Esophagus squamous epithelium (tissue), 5 donors: ENCODE data around the gene TFAP2E. TPM values are rescaled to one million over a fixed set of nuclear protein-coding genes. Genes with fewer than 3 reads are reported as not detected.

Experiments
- DNase-seq: peaks from one replicate; lab custom pipeline; 2025; lab: John Stamatoyannopoulos, UW
- H3K27ac ChIP-seq, 4 donors: fragments of 200-600 bp; sonication (generic); one replicate each; pipeline ENCODE4 v1.5.1; 2016 to 2019; ENCODE audit warnings: mild to moderate bottlenecking in 1 of 4
- H3K27me3 ChIP-seq, 4 donors: fragments of 200-600 bp; sonication (generic); 1 replicate in 3 of 4; 2 replicates in 1 of 4; pipeline versions ENCODE4 v1.5.1 to v1.6.0; 2017 to 2021; ENCODE audit warnings: antibody characterized with exemption in 1 of 4
- H3K36me3 ChIP-seq, 3 donors: fragments of 200-600 bp; sonication (generic); one replicate each; pipeline ENCODE4 v1.5.1; 2016 to 2019
- H3K4me1 ChIP-seq, 3 donors: fragments of 200-600 bp; sonication (generic); one replicate each; pipeline ENCODE4 v1.5.1; 2017 to 2019
- H3K4me3 ChIP-seq, 4 donors: fragments of 200-600 bp; sonication (generic); 1 replicate in 3 of 4; 2 replicates in 1 of 4; pipeline ENCODE4 v1.5.1; 2016 to 2019; ENCODE audit warnings: mild to moderate bottlenecking in 2 of 4, moderate library complexity in 1 of 4
- H3K9me3 ChIP-seq, 3 donors: fragments of 200-600 bp; sonication (generic); one replicate each; pipeline ENCODE4 v1.5.1; 2016 to 2019
- POLR2A ChIP-seq, 4 donors: fragments of 450-650 bp; IDR thresholded peaks; one replicate each; pipeline ENCODE4 v1.6.1; 2017; ENCODE audit warnings: antibody characterized with exemption in 4 of 4, mild to moderate bottlenecking in 4 of 4, moderate library complexity in 3 of 4
- WGBS, 2 donors: methylation state at CpG; one replicate each; pipeline ENCODE4 v1.1.5; 2018; 5-methylcytosine and 5-hydroxymethylcytosine counted together
- intact Hi-C: fragments of 100-400 bp; cut with DNase I; formaldehyde crosslinking; loops from one replicate; pipeline ENCODE4 v1.15.0; 2022
- total RNA-seq, 4 donors: library from RNA; depleted of rRNA; stranded (reverse); fragments of >200 nt; gene quantifications; one replicate each; pipeline ENCODE4 v1.1.0, GENCODE V29; 2016
- TF ChIP-seq, protein P1 (sequence below), 6 experiments: fragments of 450-650 bp in 4 of 6; fragments of 200-600 bp in 2 of 6; sonication (generic) in 2 of 6; IDR thresholded peaks; one replicate each; pipeline ENCODE4 v1.5.1; 2016 to 2019; ENCODE audit warnings: antibody characterized with exemption in 6 of 6, mild to moderate bottlenecking in 4 of 6, moderate library complexity in 4 of 6
- donor health status: DM: yes; HTN: yes; CAD: no.

Gene TFAP2E
- total RNA-seq, 4 donors from 2014 or later, result 0.26 to 1.1 (median 0.38) TPM; not detected in 1

DNA sequence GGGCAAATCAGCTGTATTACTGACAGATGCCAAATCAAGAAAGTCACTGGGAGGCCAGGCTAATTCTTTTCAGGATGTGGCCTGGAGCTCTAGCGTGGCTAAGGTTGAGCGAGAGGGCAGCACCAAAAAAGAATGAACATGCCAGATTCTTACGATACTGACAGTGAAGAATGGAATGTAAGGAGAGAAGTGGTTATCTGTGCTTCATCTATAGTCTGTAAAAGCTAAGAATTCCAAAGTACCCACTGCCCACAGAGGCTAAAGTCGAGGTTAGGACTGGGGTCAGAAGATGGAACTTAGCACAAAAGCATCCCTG lies 32.7 kb downstream of the TFAP2E start:
- peaks cover 11 to 100% (median 34%) of the 10 kb centered on the region in 3 donors for H3K36me3 ChIP-seq
- intact Hi-C loops, result no loop called here
- DNase-seq, result no peak

DNA sequence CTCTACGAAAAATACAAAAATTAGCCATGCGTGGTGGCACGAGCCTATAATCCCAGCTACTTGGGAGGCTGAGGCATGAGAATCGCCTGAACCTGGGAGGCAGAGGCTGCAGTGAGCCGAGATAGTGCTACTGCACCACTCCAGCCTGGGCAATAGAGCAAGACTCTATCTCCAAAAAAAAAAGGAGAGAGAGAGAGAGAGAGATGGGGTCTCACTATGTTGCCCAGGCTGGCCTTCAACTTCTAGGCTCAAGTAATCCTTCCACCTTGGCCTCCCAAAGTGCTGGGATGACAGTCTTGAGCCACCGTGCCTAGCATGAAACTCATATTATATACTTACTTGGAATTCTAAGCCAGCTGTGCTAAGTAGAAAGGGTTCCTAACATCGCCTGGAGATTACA lies 38.5 kb downstream of the TFAP2E start:
- Histone ChIP-seq H3K9me3 (no peaks in the 10 kb centered on the region), H3K4me3 (no peak overlapping the region), H3K4me1 (no peaks in the 10 kb centered on the region), H3K36me3 (peaks cover 8 to 93% (median 11%) of the 10 kb centered on the region in 3 donors), H3K27me3 (no peaks in the 10 kb centered on the region), H3K27ac (no peak overlapping the region)
- intact Hi-C loops, result no loop called here
- DNase-seq, result no peak
- WGBS, 2 donors, result 91 to 97% methylated on average over 7 of the region's 7 CpGs
- no peak for TF ChIP-seq POLR2A (IDR thresholded peaks at IDR 0.05)
- TF ChIP-seq, protein P1, sequence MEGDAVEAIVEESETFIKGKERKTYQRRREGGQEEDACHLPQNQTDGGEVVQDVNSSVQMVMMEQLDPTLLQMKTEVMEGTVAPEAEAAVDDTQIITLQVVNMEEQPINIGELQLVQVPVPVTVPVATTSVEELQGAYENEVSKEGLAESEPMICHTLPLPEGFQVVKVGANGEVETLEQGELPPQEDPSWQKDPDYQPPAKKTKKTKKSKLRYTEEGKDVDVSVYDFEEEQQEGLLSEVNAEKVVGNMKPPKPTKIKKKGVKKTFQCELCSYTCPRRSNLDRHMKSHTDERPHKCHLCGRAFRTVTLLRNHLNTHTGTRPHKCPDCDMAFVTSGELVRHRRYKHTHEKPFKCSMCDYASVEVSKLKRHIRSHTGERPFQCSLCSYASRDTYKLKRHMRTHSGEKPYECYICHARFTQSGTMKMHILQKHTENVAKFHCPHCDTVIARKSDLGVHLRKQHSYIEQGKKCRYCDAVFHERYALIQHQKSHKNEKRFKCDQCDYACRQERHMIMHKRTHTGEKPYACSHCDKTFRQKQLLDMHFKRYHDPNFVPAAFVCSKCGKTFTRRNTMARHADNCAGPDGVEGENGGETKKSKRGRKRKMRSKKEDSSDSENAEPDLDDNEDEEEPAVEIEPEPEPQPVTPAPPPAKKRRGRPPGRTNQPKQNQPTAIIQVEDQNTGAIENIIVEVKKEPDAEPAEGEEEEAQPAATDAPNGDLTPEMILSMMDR (IDR thresholded peaks at IDR 0.05), result no peak

More for the DNA sequence above, 32.7 kb downstream of the TFAP2E start:
- Histone ChIP-seq H3K4me1 (no peaks in the 10 kb centered on the region), H3K27me3 (no peaks in the 10 kb centered on the region), H3K4me3 (no peak overlapping the region), H3K27ac (no peak overlapping the region), H3K9me3 (no peaks in the 10 kb centered on the region)
- WGBS, 2 donors, result 83% methylated on average over 4 of the region's 4 CpGs
- TF ChIP-seq, protein P1 (IDR thresholded peaks at IDR 0.05), result no peak
- no peak for TF ChIP-seq POLR2A (IDR thresholded peaks at IDR 0.05)

DNA sequence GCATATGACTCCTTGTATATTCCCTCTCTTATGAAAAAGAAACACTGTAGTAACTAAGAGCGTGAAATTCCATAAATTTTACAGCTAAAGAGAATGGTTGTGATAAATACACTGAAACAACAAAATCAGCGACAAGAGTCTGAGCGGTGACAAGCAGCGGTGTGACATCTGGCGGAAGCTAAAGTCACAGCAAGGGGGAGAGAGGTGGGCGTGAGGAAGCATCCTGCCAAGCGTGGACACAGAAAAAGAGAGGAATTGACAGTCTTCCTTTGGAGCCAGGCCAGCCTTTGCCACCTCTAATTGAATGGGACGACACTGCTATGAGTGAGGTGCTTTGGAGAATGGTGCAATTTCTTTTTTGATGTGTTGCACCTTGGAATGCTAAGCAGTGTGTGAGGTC lies 42.3 kb downstream of the TFAP2E start:
- peaks cover 0 to 93% (median 2%) of the 10 kb centered on the region in 3 donors for H3K36me3 ChIP-seq
- DNase-seq, result no peak
- 78 to 90% methylated on average over 8 of the region's 8 CpGs for WGBS, 2 donors
- TF ChIP-seq, protein P1 (IDR thresholded peaks at IDR 0.05), result no peak
- TF ChIP-seq POLR2A (IDR thresholded peaks at IDR 0.05), result no peak
- H3K27me3 ChIP-seq, result no peaks in the 10 kb centered on the region
- no peak overlapping the region for H3K4me3 ChIP-seq
- H3K9me3 ChIP-seq, result no peaks in the 10 kb centered on the region
- intact Hi-C loops, result no loop called here
- no peak overlapping the region for H3K27ac ChIP-seq
- no peaks in the 10 kb centered on the region for H3K4me1 ChIP-seq

DNA sequence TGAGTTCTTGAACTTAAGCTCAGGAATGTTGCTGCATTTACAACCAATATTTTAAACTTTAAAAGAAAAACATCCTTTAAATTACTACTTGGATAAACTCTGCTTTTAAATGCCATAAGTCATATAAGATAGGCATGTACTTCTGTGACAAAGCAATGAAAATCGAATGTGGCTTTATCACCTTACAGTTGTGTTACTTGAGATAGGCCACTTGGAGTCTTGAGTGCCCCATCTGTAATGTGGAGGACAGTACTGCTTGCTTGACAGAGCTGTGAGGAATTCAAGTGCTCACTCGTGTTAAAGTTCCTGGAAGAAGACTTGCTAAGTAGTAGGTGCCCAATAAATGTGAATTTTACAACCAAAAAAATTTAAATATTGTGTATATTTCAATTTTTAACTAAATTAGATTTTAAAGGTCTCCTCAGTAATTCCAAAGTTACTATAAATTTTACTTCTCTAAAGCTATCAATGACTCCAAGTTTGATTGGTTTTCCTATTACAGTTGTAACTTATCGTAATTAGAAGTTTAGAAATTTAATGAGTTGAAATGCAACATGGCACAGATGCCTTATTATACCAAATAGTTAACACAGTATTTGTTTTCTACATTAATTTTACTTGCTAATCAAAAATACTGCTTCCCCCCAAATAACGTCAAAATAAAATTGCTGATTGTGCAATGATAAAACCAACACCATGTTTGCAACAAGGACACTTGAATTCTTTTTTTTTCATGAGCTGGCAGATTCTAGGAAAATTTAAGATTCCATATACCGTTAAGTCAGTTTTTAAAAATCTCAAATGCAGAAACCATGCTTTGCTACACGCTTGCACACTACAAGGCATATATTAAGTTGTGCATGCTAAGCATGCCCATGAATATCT lies 46.4 kb downstream of the TFAP2E start:
- Histone ChIP-seq H3K27me3 (no peaks in the 10 kb centered on the region), H3K4me1 (no peaks in the 10 kb centered on the region), H3K4me3 (no peak overlapping the region), H3K9me3 (no peaks in the 10 kb centered on the region), H3K36me3 (peaks cover 0 to 94% (median 0%) of the 10 kb centered on the region in 3 donors), H3K27ac (no peak overlapping the region)
- WGBS, 2 donors, result 84 to 90% methylated on average over 6 of the region's 6 CpGs
- intact Hi-C loops, result no loop called here
- no peak for DNase-seq
- TF ChIP-seq, protein P1 (IDR thresholded peaks at IDR 0.05), result no peak
- no peak for TF ChIP-seq POLR2A (IDR thresholded peaks at IDR 0.05)

DNA sequence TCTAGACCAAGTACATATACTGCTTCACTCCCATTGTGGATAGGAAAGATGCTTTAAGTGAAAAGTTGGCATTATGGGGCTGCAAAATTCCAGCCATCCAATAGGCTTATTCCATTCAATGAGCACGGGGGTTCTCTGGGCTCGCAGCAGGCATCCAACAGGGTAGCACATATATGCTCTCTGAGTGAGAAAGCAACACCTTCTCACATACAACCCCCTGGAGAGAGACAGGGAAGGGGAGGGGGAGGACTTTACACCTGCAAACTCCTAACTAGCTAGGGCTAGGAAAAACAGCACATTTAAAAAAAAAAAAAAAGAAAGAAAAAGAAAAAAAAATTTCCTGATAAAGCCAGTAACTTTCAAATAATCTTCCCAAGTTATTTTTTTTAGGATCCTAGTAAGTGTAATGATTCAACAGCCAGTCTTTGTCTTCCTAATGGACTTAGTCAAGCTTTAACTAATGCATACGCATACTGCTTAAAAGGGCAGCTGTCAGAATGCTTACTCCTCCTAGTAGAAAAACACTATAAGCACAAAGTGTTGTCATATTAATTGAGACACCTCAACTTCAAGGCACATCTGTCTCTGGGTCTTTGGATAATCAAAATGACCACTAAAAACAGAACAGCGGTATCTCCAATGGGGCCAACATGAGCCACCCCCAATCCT lies 49.5 kb downstream of the TFAP2E start:
- no peak for TF ChIP-seq POLR2A (IDR thresholded peaks at IDR 0.05)
- TF ChIP-seq, protein P1 (IDR thresholded peaks at IDR 0.05), result no peak
- H3K27me3 ChIP-seq, result no peaks in the 10 kb centered on the region
- 83 to 86% methylated on average over 4 of the region's 4 CpGs for WGBS, 2 donors
- intact Hi-C loops, result no loop called here
- no peak overlapping the region for H3K4me3 ChIP-seq
- no peak for DNase-seq
- no peaks in the 10 kb centered on the region for H3K4me1 ChIP-seq
- no peak overlapping the region for H3K27ac ChIP-seq
- no peaks in the 10 kb centered on the region for H3K9me3 ChIP-seq
- peaks cover 0 to 97% (median 0%) of the 10 kb centered on the region in 3 donors for H3K36me3 ChIP-seq
